OCI-LY3 (cell line): Measurements from ENCODE around the gene ZNF444.
"Not testable (repeated sequence)": the region's sequence is repeated elsewhere in the genome, so short reads cannot be mapped to it uniquely, and the experiment has no call there.

Experiments
- H2AFZ ChIP-seq: fragments of 200-600, 300-600 bp; shearing (Covaris generic); 2 replicates; pipeline ENCODE4 v1.6.0; 2014; ENCODE audit warnings: antibody characterized with exemption, low read depth, low read length
- H3K27ac ChIP-seq: fragments of 200-600, 300-600 bp; sonication (generic); 2 replicates; pipeline ENCODE4 v1.5.1; 2014; ENCODE audit warnings: mild to moderate bottlenecking, low read length, moderate library complexity, mixed read lengths
- H3K27me3 ChIP-seq: fragments of 200-600, 300-600 bp; sonication (generic); 2 replicates; pipeline ENCODE4 v1.6.1; 2014; ENCODE audit warnings: low read depth, low read length, mixed read lengths
- H3K36me3 ChIP-seq: fragments of 200-600, 300-600 bp; sonication (generic); replicated peaks from 2 replicates; pipeline ENCODE3; 2014; ENCODE audit warnings: low read depth, low read length, mixed read lengths
- H3K4me1 ChIP-seq: fragments of 300-600, 200-600 bp; sonication (generic); 2 replicates; pipeline ENCODE4 v1.6.1; 2014; ENCODE audit warnings: low read length, mixed read lengths
- H3K4me2 ChIP-seq: fragments of 200-600, 300-600 bp; sonication (generic); 2 replicates; pipeline ENCODE4 v1.6.1; 2014; ENCODE audit warnings: low read length, mixed read lengths
- H3K4me3 ChIP-seq: fragments of 300-600, 200-600 bp; sonication (generic); 2 replicates; pipeline ENCODE4 v1.5.1; 2014; ENCODE audit warnings: antibody characterized with exemption, mild to moderate bottlenecking, low read length, moderate library complexity
- H3K79me2 ChIP-seq: fragments of 300-600, 200-600 bp; shearing (Covaris generic); 2 replicates; pipeline ENCODE4 v1.6.1; 2014; ENCODE audit warnings: mild to moderate bottlenecking, low read length, mixed read lengths
- H3K9ac ChIP-seq: fragments of 300-600, 200-600 bp; shearing (Covaris generic); 2 replicates; pipeline ENCODE4 v1.6.0; 2014; ENCODE audit warnings: mild to moderate bottlenecking, low read length, moderate library complexity
- H3K9me3 ChIP-seq: fragments of 200-600, 300-600 bp; shearing (Covaris generic); 2 replicates; pipeline ENCODE4 v1.6.1; 2014; ENCODE audit warnings: low read length, mixed read lengths; ENCODE audit not compliant: insufficient read depth
- H4K20me1 ChIP-seq: fragments of 200-600, 300-600 bp; sonication (generic); 2 replicates; pipeline ENCODE4 v1.6.1; 2016; ENCODE audit warnings: low read length, mixed read lengths; ENCODE audit not compliant: insufficient read depth
- EZH2phosphoT487 ChIP-seq: fragments of 200-600 bp; shearing (Covaris generic); IDR thresholded peaks from 2 replicates; pipeline ENCODE4 v1.6.1; 2018; ENCODE audit warnings: antibody characterized with exemption, mixed run types, low read depth
- TF ChIP-seq, protein P1 (sequence below): fragments of 200-600, 300-600 bp; sonication (generic); IDR thresholded peaks from 2 replicates; pipeline ENCODE4 v1.5.1; 2014; ENCODE audit warnings: antibody characterized with exemption, low read length, low read depth

Gene ZNF444

DNA sequence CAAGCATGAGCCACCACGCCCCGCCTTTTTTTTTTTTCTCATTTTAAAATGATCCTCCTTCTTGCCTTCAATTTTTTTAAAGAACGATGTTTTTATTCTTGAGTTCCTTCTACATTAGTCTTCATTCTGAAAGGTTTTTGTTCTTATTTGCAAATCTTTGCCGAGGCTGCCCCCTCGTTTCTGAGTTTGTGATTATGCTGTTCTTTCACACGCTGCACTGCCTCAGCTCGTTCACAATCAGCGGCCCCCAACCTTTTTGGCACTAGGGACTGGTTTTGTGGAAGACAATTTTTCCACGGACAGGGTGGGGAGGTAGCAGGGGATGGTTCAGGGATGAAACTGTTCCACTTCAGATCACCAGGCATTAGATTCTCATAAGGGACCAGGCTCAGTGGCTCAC is 46.6 kb upstream of the ZNF444 start:
- H3K79me2 ChIP-seq: peaks cover 82% of the 10 kb centered on the region
- peak overlapping the region; percentile 38 for H3K27ac ChIP-seq
- H4K20me1 ChIP-seq: peaks cover 7% of the 10 kb centered on the region
- no peak overlapping the region for H3K9ac ChIP-seq
- H3K36me3 ChIP-seq: peaks cover 56% of the 10 kb centered on the region
- H3K27me3 ChIP-seq: no peaks in the 10 kb centered on the region
- no peak overlapping the region for H3K4me3 ChIP-seq
- H3K4me2 ChIP-seq: no peak overlapping the region
- TF ChIP-seq EZH2phosphoT487: no peak
- TF ChIP-seq, protein P1, sequence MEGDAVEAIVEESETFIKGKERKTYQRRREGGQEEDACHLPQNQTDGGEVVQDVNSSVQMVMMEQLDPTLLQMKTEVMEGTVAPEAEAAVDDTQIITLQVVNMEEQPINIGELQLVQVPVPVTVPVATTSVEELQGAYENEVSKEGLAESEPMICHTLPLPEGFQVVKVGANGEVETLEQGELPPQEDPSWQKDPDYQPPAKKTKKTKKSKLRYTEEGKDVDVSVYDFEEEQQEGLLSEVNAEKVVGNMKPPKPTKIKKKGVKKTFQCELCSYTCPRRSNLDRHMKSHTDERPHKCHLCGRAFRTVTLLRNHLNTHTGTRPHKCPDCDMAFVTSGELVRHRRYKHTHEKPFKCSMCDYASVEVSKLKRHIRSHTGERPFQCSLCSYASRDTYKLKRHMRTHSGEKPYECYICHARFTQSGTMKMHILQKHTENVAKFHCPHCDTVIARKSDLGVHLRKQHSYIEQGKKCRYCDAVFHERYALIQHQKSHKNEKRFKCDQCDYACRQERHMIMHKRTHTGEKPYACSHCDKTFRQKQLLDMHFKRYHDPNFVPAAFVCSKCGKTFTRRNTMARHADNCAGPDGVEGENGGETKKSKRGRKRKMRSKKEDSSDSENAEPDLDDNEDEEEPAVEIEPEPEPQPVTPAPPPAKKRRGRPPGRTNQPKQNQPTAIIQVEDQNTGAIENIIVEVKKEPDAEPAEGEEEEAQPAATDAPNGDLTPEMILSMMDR: no peak
- H2AFZ ChIP-seq: no peak overlapping the region
- H3K4me1 ChIP-seq: peaks cover 50% of the 10 kb centered on the region
- H3K9me3 ChIP-seq: no peaks in the 10 kb centered on the region

DNA sequence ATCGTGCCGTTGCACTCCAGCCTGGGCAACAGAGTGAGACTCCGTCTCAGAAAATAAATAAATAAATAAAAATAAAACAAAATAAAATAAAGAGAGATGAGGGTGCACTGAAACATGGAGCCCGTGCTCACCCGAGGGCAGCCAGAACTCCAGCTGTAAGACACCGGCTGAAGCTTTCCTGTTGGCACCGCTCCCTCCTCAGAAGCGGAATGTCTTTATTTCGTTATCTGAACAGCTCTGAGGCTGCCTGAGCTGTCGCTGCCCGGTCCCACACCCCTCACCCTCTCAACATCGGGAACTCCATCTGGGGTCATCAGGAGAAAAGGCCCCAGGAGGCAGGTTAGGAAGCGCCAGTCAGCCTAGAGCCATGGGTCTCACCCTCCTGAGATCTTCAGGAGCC is 44.4 kb upstream of the ZNF444 start:
- Histone ChIP-seq H3K9me3 (no peaks in the 10 kb centered on the region), H3K79me2 (peaks cover 81% of the 10 kb centered on the region), H4K20me1 (peaks cover 7% of the 10 kb centered on the region), H3K4me2 (no peak overlapping the region), H3K4me3 (no peak overlapping the region), H3K4me1 (peaks cover 28% of the 10 kb centered on the region), H3K27ac (no peak overlapping the region), H3K36me3 (peaks cover 46% of the 10 kb centered on the region), H3K9ac (no peak overlapping the region), H3K27me3 (no peaks in the 10 kb centered on the region), H2AFZ (no peak overlapping the region)
- TF ChIP-seq, protein P1: no peak
- TF ChIP-seq EZH2phosphoT487: no peak

DNA sequence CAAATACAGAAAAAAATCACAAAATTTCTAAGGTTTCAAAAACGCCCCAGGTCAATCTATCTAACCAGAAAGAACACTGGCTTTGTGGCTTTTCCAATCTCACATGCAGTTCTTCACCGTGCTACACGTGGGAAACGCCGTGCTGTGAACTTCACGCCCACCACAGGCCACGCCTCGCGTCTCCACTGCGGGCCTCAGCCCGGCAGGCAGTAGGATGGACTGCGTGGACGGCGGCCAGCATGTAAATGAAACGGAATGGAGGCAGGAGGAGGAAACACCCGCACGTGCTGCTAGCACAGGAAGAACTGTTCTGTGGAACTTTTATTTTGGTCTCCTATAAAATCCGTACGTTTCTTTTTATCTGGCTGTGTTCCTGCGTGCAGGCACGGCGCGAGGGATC is 43.8 kb upstream of the ZNF444 start:
- peaks cover 83% of the 10 kb centered on the region for H3K79me2 ChIP-seq
- no peak overlapping the region for H3K4me2 ChIP-seq
- peaks cover 10% of the 10 kb centered on the region for H4K20me1 ChIP-seq
- no peak overlapping the region for H3K4me3 ChIP-seq
- H3K27ac ChIP-seq: no peak overlapping the region
- H3K9me3 ChIP-seq: no peaks in the 10 kb centered on the region
- H3K4me1 ChIP-seq: peaks cover 23% of the 10 kb centered on the region
- H2AFZ ChIP-seq: no peak overlapping the region
- no peak overlapping the region for H3K9ac ChIP-seq
- H3K36me3 ChIP-seq: peaks cover 52% of the 10 kb centered on the region
- TF ChIP-seq EZH2phosphoT487: no peak
- TF ChIP-seq, protein P1: no peak
- H3K27me3 ChIP-seq: no peaks in the 10 kb centered on the region

GRCh38 chr19:56097776-56098175 is 43.3 kb upstream of the ZNF444 start:
- Histone ChIP-seq H3K9ac (no peak overlapping the region), H3K79me2 (peaks cover 83% of the 10 kb centered on the region)

GRCh38 chr19:56098237-56098636 is 42.9 kb upstream of the ZNF444 start:
- H3K79me2 ChIP-seq: peaks cover 83% of the 10 kb centered on the region
- peaks cover 14% of the 10 kb centered on the region; the same call in 1 of the 2 replicates for H3K4me1 ChIP-seq
- H3K27ac ChIP-seq, H3K9me3 ChIP-seq, H2AFZ ChIP-seq, H3K27me3 ChIP-seq, H3K4me3 ChIP-seq, H3K9ac ChIP-seq, H3K4me2 ChIP-seq: not testable (repeated sequence)
- peaks cover 19% of the 10 kb centered on the region for H4K20me1 ChIP-seq
- H3K36me3 ChIP-seq: peaks cover 48% of the 10 kb centered on the region

More at GRCh38 chr19:56097776-56098175, 43.3 kb upstream of the ZNF444 start:
- Histone ChIP-seq H3K4me1 (peaks cover 19% of the 10 kb centered on the region), H3K9me3 (no peaks in the 10 kb centered on the region), H3K4me3 (no peak overlapping the region), H3K27me3 (no peaks in the 10 kb centered on the region), H3K4me2 (no peak overlapping the region), H3K36me3 (peaks cover 53% of the 10 kb centered on the region), H3K27ac (no peak overlapping the region), H4K20me1 (peaks cover 15% of the 10 kb centered on the region), H2AFZ (no peak overlapping the region)
- TF ChIP-seq, protein P1: no peak
- no peak for TF ChIP-seq EZH2phosphoT487
